Parathyroid adenoma (tissue), 2 donors: Measurements from ENCODE around the gene LPAR3.

Source experiments
- H2AFZ ChIP-seq: fragments of 300-600 bp; sonication (generic); one replicate; pipeline ENCODE4 v1.7.0; 2017; ENCODE audit warnings: antibody characterized with exemption, mild to moderate bottlenecking
- H3K27ac ChIP-seq: fragments of 300-600 bp; sonication (generic); one replicate; pipeline ENCODE4 v1.7.0; 2017
- H3K27me3 ChIP-seq: fragments of 300-600 bp; sonication (generic); one replicate; pipeline ENCODE4 v1.7.0; 2017; ENCODE audit warnings: low read length; ENCODE audit not compliant: control insufficient read depth, insufficient read depth
- H3K36me3 ChIP-seq: fragments of 300-600 bp; sonication (generic); one replicate; pipeline ENCODE4 v1.7.0; 2017; ENCODE audit warnings: low read length; ENCODE audit not compliant: control insufficient read depth, insufficient read depth
- H3K4me1 ChIP-seq: fragments of 300-600 bp; sonication (generic); one replicate; pipeline ENCODE4 v1.7.0; 2017; ENCODE audit warnings: control low read depth
- H3K4me2 ChIP-seq: fragments of 300-600 bp; sonication (generic); one replicate; pipeline ENCODE4 v1.7.0; 2017; ENCODE audit warnings: low read length
- H3K4me3 ChIP-seq: fragments of 300-600 bp; sonication (generic); one replicate; pipeline ENCODE4 v1.7.0; 2017; ENCODE audit warnings: low read depth, low read length
- H3K79me2 ChIP-seq: fragments of 300-600 bp; sonication (generic); one replicate; pipeline ENCODE4 v1.7.0; 2017; ENCODE audit warnings: control low read depth
- H3K9ac ChIP-seq: fragments of 300-600 bp; sonication (generic); one replicate; pipeline ENCODE4 v1.7.0; 2017; ENCODE audit warnings: mild to moderate bottlenecking
- H3K9me3 ChIP-seq: fragments of 300-600 bp; sonication (generic); one replicate; pipeline ENCODE4 v1.7.0; 2017; ENCODE audit warnings: low read length; ENCODE audit not compliant: control insufficient read depth
- TF ChIP-seq, protein P1 (sequence below): fragments of 300-600 bp; sonication (generic); IDR thresholded peaks from one replicate; pipeline ENCODE4 v1.7.0; 2017; ENCODE audit warnings: antibody characterized with exemption, mild to moderate bottlenecking
- donor health status: primary hyperparathyroidism.

Gene LPAR3

DNA sequence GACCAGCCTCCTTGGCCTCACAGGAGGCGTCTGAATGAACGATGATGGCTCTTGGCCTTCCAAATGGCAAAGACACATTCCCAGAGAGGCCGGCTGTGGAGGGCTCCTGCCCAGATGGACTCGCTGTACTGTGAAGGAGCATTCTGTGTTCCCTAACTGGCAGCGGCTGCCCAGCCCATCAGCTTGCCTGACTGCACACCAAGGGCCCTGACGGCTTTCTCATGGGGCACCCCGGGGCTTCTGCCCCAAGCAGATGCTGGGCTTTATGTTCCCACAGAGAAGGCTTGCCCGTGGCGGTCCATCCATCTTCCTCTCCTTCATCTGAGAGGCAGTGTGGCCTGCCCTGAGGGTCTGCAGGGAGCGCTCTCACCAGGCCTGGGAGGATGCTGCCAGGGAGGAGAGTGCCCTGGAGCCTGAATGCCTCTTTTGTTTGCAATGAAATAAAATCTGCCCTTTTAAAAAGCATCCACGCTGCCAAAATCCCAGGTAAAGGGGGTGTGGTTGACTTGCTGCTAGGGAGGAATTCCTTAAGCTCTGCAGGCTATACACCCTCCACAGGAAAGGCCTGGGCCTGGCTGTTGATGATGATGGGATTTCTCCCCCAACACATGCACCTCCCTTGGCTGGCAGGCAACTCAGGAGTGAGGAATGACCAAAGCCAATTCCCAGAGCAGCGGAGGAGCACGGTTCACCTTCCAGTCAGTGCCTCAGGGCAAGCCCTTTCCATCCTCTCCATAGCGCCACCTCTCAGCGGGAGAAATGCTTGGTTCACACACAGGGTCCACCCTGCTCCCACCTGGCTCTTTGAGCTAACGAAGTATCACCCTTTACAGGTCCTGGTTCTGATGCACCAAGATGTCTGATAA, 118.1 kb downstream of the LPAR3 start:
- Histone ChIP-seq H3K4me2 (no peak overlapping the region), H3K79me2 (no peaks in the 10 kb centered on the region), H3K4me3 (no peak overlapping the region), H3K36me3 (no peaks in the 10 kb centered on the region), H3K9ac (no peak overlapping the region), H2AFZ (no peak overlapping the region), H3K27me3 (no peaks in the 10 kb centered on the region), H3K4me1 (no peaks in the 10 kb centered on the region), H3K9me3 (no peaks in the 10 kb centered on the region), H3K27ac (no peak overlapping the region)
- TF ChIP-seq, protein P1, sequence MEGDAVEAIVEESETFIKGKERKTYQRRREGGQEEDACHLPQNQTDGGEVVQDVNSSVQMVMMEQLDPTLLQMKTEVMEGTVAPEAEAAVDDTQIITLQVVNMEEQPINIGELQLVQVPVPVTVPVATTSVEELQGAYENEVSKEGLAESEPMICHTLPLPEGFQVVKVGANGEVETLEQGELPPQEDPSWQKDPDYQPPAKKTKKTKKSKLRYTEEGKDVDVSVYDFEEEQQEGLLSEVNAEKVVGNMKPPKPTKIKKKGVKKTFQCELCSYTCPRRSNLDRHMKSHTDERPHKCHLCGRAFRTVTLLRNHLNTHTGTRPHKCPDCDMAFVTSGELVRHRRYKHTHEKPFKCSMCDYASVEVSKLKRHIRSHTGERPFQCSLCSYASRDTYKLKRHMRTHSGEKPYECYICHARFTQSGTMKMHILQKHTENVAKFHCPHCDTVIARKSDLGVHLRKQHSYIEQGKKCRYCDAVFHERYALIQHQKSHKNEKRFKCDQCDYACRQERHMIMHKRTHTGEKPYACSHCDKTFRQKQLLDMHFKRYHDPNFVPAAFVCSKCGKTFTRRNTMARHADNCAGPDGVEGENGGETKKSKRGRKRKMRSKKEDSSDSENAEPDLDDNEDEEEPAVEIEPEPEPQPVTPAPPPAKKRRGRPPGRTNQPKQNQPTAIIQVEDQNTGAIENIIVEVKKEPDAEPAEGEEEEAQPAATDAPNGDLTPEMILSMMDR: no peak

DNA sequence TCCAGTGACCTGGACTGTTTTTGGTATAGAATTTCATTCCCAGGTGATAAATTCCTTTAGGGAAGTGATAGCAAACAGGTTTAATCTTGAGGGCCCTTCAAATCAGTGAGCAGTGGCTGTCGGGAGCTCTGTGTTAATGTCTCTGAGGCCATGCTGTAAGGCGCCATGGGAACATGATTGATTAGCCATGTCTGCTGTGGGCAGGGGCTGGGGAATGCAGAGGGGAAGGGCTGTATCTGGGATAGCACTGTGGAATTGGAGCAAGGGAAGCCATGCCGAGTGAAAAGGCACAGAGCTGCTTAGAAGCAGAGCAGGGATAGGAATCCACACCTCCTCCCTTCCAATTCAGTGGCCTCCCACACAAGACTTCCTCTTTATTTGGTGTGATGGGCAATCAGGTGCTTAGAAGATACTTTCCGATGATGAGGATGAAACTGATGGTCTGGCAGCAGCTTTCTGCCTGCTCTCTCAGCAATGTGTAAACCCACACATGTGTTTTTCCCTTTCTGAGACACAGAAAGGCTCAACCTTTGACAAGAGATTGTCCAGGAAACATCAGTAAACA, 119.0 kb downstream of the LPAR3 start:
- H3K9me3 ChIP-seq: no peaks in the 10 kb centered on the region
- H3K27ac ChIP-seq: no peak overlapping the region
- no peaks in the 10 kb centered on the region for H3K27me3 ChIP-seq
- no peak overlapping the region for H2AFZ ChIP-seq
- H3K4me2 ChIP-seq: no peak overlapping the region
- H3K9ac ChIP-seq: no peak overlapping the region
- H3K79me2 ChIP-seq: no peaks in the 10 kb centered on the region
- no peaks in the 10 kb centered on the region for H3K4me1 ChIP-seq
- no peak overlapping the region for H3K4me3 ChIP-seq
- TF ChIP-seq, protein P1: no peak
- no peaks in the 10 kb centered on the region for H3K36me3 ChIP-seq

DNA sequence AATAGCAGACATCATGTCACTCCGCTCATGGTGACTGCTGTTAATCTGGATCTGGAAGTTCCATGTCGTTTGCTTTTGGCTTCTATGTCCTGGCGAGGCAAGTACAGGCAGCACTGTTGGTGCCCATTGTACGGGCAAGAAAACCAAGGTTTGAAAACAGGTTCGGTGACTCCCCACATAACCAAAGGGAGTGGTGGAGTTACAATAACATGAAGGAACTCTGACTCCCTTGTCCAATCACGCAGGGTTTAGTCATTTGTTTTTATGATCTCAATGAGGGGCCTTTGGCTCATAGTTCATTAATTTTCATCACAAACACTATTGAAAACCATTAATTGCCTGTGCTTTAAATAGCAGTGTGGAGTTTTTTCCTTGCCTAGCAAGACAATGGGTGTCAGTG, 119.8 kb downstream of the LPAR3 start:
- Histone ChIP-seq H3K9me3 (no peaks in the 10 kb centered on the region), H3K27ac (no peak overlapping the region), H3K9ac (no peak overlapping the region), H3K79me2 (no peaks in the 10 kb centered on the region), H3K4me3 (no peak overlapping the region), H3K27me3 (no peaks in the 10 kb centered on the region), H2AFZ (no peak overlapping the region), H3K36me3 (no peaks in the 10 kb centered on the region), H3K4me1 (no peaks in the 10 kb centered on the region), H3K4me2 (no peak overlapping the region)
- TF ChIP-seq, protein P1: no peak

DNA sequence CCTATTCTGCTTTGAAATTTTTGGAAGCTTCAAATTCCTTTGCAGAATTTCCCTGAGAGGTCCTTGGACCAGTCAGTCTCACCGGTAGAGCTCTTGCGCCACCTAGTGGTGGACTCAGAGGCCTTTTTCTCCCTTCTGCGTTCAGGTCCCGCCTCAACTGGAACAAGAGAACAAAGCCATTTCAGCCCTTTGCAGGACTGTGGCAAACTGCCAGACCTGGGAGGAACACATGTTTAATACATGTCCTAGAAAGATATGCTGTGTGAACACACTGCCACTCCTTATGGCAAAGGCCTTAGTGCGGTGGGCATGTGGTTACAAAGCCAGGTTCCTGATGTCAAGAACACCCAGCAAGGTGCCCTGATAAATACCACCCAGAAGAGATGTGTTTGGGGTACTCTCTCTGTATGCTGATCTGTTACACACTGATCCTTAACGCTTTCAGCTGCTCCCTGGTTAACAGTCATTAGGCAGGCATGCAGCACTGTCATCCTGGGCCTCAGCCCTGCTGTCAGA, 120.5 kb downstream of the LPAR3 start:
- Histone ChIP-seq H3K36me3 (no peaks in the 10 kb centered on the region), H3K27me3 (no peaks in the 10 kb centered on the region), H3K4me3 (no peak overlapping the region), H3K4me2 (no peak overlapping the region), H2AFZ (no peak overlapping the region), H3K27ac (no peak overlapping the region), H3K9me3 (no peaks in the 10 kb centered on the region), H3K4me1 (no peaks in the 10 kb centered on the region), H3K9ac (no peak overlapping the region), H3K79me2 (no peaks in the 10 kb centered on the region)
- TF ChIP-seq, protein P1: peak; percentile 69
